IMR-90 (cell line): ENCODE measurements around the gene TCF7L1. TPM values are rescaled to one million over a fixed set of nuclear protein-coding genes. Genes with fewer than 3 reads are reported as not detected.

Source experiments
- ATAC-seq: fragments of 200-7000 bp; cut with Tn5 transposase; 2 replicates; pipeline ENCODE4 v1.9.1; 2020; ENCODE audit warnings: low read depth, mild to moderate bottlenecking, moderate library complexity
- BruUV-seq: library from RNA; stranded (reverse); fragments of 400-500 nt; replicated peaks from 2 replicates; lab custom pipeline; 2021; lab: Mats Ljungman, UMichigan
- CTCF ChIA-PET: fragments of 300-600 bp; formaldehyde crosslinking; extraction: SDS; loops from one replicate; lab custom pipeline; 2021; ENCODE audit warnings: antibody characterized with exemption; lab: Yijun Ruan, JAX
- POLR2A ChIA-PET: fragments of 300-600 bp; sonication (Branson Sonifier 250); formaldehyde crosslinking; loops from one replicate; lab custom pipeline; 2022; ENCODE audit warnings: antibody characterized with exemption; ENCODE audit not compliant: unreplicated experiment; lab: Charles Lee
- DNase-seq: peaks from one replicate; pipeline ENCODE4 v3.0.0; 2013
- H2AFZ ChIP-seq: replicated peaks from 2 replicates; pipeline ENCODE3; 2013; ENCODE audit warnings: low read length, mild to moderate bottlenecking; ENCODE audit not compliant: poor library complexity
- H2AK5ac ChIP-seq: 2 replicates; pipeline ENCODE4 v1.6.1; 2013; ENCODE audit warnings: low read depth, low read length, inconsistent platforms
- H2AK9ac ChIP-seq: replicated peaks from 2 replicates; pipeline ENCODE3; 2013; ENCODE audit warnings: mild to moderate bottlenecking, low read depth, low read length, moderate library complexity; ENCODE audit not compliant: poor library complexity
- H2BK120ac ChIP-seq: 2 replicates; pipeline ENCODE4 v1.6.1; 2013; ENCODE audit warnings: low read depth, low read length, inconsistent platforms
- H2BK15ac ChIP-seq: 3 replicates; pipeline ENCODE4 v1.6.1; 2013; ENCODE audit warnings: low read depth, low read length, inconsistent platforms
- H2BK20ac ChIP-seq: 2 replicates; pipeline ENCODE4 v1.6.1; 2013; ENCODE audit warnings: low read depth, mild to moderate bottlenecking, inconsistent platforms, low read length, moderate library complexity
- H2BK5ac ChIP-seq: 2 replicates; pipeline ENCODE4 v1.6.1; 2013; ENCODE audit warnings: mild to moderate bottlenecking, low read depth, low read length, inconsistent platforms; ENCODE audit not compliant: poor library complexity, severe bottlenecking
- H3K14ac ChIP-seq: replicated peaks from 2 replicates; pipeline ENCODE4 v1.6.1; 2013; ENCODE audit warnings: low read depth, low read length, inconsistent platforms
- H3K18ac ChIP-seq: 2 replicates; pipeline ENCODE4 v1.6.1; 2013; ENCODE audit warnings: low read depth, low read length, control low read depth
- H3K23ac ChIP-seq: 2 replicates; pipeline ENCODE4 v1.6.1; 2013; ENCODE audit warnings: low read depth, low read length, inconsistent platforms
- H3K27ac ChIP-seq: 2 replicates; pipeline ENCODE4 v1.5.1; 2013; ENCODE audit warnings: mild to moderate bottlenecking, control low read depth, low read length; ENCODE audit not compliant: insufficient read depth
- H3K27me3 ChIP-seq: 2 replicates; pipeline ENCODE4 v1.6.1; 2013; ENCODE audit warnings: low read length; ENCODE audit not compliant: control insufficient read depth, insufficient read depth
- H3K36me3 ChIP-seq: 2 replicates; pipeline ENCODE4 v1.6.1; 2013; ENCODE audit warnings: low read length, mixed read lengths; ENCODE audit not compliant: control insufficient read depth, insufficient read depth
- H3K4ac ChIP-seq: 2 replicates; pipeline ENCODE4 v1.6.1; 2013; ENCODE audit warnings: low read depth, low read length, inconsistent platforms
- H3K4me1 ChIP-seq: 2 replicates; pipeline ENCODE4 v1.6.1; 2013; ENCODE audit warnings: low read length, mixed read lengths; ENCODE audit not compliant: control insufficient read depth, insufficient read depth
- H3K4me2 ChIP-seq: 2 replicates; pipeline ENCODE4 v1.6.1; 2013; ENCODE audit warnings: low read depth, mild to moderate bottlenecking, control low read depth, low read length, moderate library complexity
- H3K4me3 ChIP-seq: 2 replicates; pipeline ENCODE4 v1.5.1; 2013; ENCODE audit warnings: low read depth, mild to moderate bottlenecking, control low read depth, low read length, moderate library complexity; ENCODE audit not compliant: insufficient read depth
- H3K56ac ChIP-seq: 2 replicates; pipeline ENCODE4 v1.6.1; 2013; ENCODE audit warnings: low read length, inconsistent platforms; ENCODE audit not compliant: insufficient read depth; ENCODE audit errors: extremely low read depth
- H3K79me1 ChIP-seq, 2 experiments: 2 replicates each; pipeline ENCODE4 v1.6.1; 2013; ENCODE audit warnings: low read length in 2 of 2, inconsistent platforms in 1 of 2, low read depth in 1 of 2
- H3K9ac ChIP-seq: 2 replicates; pipeline ENCODE4 v1.6.1; 2013; ENCODE audit warnings: low read depth, low read length, control low read depth
- H3K9me1 ChIP-seq: 2 replicates; pipeline ENCODE4 v1.6.1; 2013; ENCODE audit warnings: low read length, inconsistent platforms; ENCODE audit not compliant: insufficient read depth
- H3K9me3 ChIP-seq: 2 replicates; pipeline ENCODE4 v1.6.1; 2013; ENCODE audit warnings: low read length; ENCODE audit not compliant: control insufficient read depth, insufficient read depth
- H4K20me1 ChIP-seq: 2 replicates; pipeline ENCODE4 v1.6.1; 2013; ENCODE audit warnings: low read length, inconsistent platforms; ENCODE audit not compliant: insufficient read depth
- H4K5ac ChIP-seq: 2 replicates; pipeline ENCODE4 v1.6.1; 2013; ENCODE audit warnings: mild to moderate bottlenecking, low read depth, low read length, control low read depth
- H4K8ac ChIP-seq, 2 experiments: 2 replicates each; pipeline ENCODE4 v1.6.1; 2013; ENCODE audit warnings: low read depth in 2 of 2, low read length in 2 of 2, control low read depth in 1 of 2, inconsistent platforms in 1 of 2
- H4K91ac ChIP-seq: 2 replicates; pipeline ENCODE4 v1.6.1; 2013; ENCODE audit warnings: low read depth, low read length, inconsistent platforms; ENCODE audit not compliant: insufficient read depth
- BHLHE40 ChIP-seq: fragments of 150-350 bp; IDR thresholded peaks from 2 replicates; pipeline ENCODE4 v1.6.1; 2016; ENCODE audit warnings: mild to moderate bottlenecking, low read depth, low read length
- CEBPB ChIP-seq: IDR thresholded peaks from 2 replicates; pipeline ENCODE4 v1.6.1; 2012; ENCODE audit warnings: low read depth, low read length, improper control_type of control experiment
- CHD1 ChIP-seq: IDR thresholded peaks from 2 replicates; pipeline ENCODE4 v1.6.1; 2012; ENCODE audit warnings: low read depth, low read length, improper control_type of control experiment
- CTCF ChIP-seq: conservative IDR thresholded peaks from 2 replicates; pipeline ENCODE4 v1.5.1; 2012; ENCODE audit warnings: mild to moderate bottlenecking, low read depth, low read length, improper control_type of control experiment
- FOS ChIP-seq: fragments of 150-350 bp; IDR thresholded peaks from 2 replicates; pipeline ENCODE4 v1.6.1; 2016; ENCODE audit warnings: low read depth, low read length
- MAFK ChIP-seq: IDR thresholded peaks from 2 replicates; pipeline ENCODE4 v1.6.1; 2012; ENCODE audit warnings: low read depth, low read length, improper control_type of control experiment
- MAZ ChIP-seq: IDR thresholded peaks from 2 replicates; pipeline ENCODE4 v1.6.1; 2012; ENCODE audit warnings: low read depth, mild to moderate bottlenecking, low read length, improper control_type of control experiment, moderate library complexity, borderline replicate concordance
- NFE2L2 ChIP-seq: fragments of 150-350 bp; IDR thresholded peaks from 2 replicates; pipeline ENCODE4 v1.6.1; 2016; ENCODE audit warnings: low read depth, mild to moderate bottlenecking, low read length
- POLR2A ChIP-seq: IDR thresholded peaks from 2 replicates; pipeline ENCODE4 v1.6.1; 2012; ENCODE audit warnings: mild to moderate bottlenecking, low read depth, low read length
- WGBS, 2 experiments: methylation state at CpG; one replicate each; pipeline versions ENCODE4 v1.1.5 to v1.1.7; 2013; ENCODE audit warnings: missing lambda C conversion rate in 2 of 2; ENCODE audit not compliant: insufficient read length in 1 of 2; ENCODE audit errors: extremely low coverage in 2 of 2; 5-methylcytosine and 5-hydroxymethylcytosine counted together
- dilution Hi-C: fragments of 300-500 bp; cut with HindIII; formaldehyde crosslinking; loops from one replicate; pipeline ENCODE4 v1.14.3; 2018; ENCODE audit warnings: low sequenced_read_pairs; ENCODE audit not compliant: unreplicated experiment
- in situ Hi-C: fragments of 300-500 bp; cut with MboI; formaldehyde crosslinking; loops from 3 replicates; pipeline ENCODE4 v1.14.3; 2019; ENCODE audit warnings: low sequenced_read_pairs, inconsistent platforms, mixed read lengths
- intact Hi-C: fragments of 100-400 bp; cut with micrococcal nuclease; formaldehyde crosslinking; loops from 2 replicates; pipeline ENCODE4 v1.10.0; 2022
- polyA plus RNA-seq, 3 experiments: library from polyadenylated mRNA; depleted of rRNA; stranded (reverse); fragments of >200 nt; gene quantifications; 2 replicates each; pipeline ENCODE4 v1.2.3, GENCODE V29; 2012; ENCODE audit warnings: low replicate concordance in 1 of 3
- total RNA-seq: library from RNA; depleted of rRNA; stranded (reverse); fragments of >200 nt; gene quantifications from 2 replicates; pipeline ENCODE4 v1.2.3, GENCODE V29; 2012

The TCF7L1 gene
- total and polyA plus RNA-seq, 2 of the 4 experiments (the other 2 are of a cell fraction), result 0.72 to 11.1 TPM

GRCh38 chr2:85135660-85135914 is 2.4 kb downstream of the TCF7L1 start:
- dilution Hi-C loops (no loop called here), intact Hi-C loops (no loop called here), in situ Hi-C loops (no loop called here)
- Histone ChIP-seq H4K8ac (no peak overlapping the region), H3K4me2 (no peak overlapping the region; the same call in 1 of the 2 replicates), H2AK9ac (no peak overlapping the region), H2BK20ac (no peak overlapping the region), H3K4ac (no peak overlapping the region), H4K5ac (no peak overlapping the region), H3K4me3 (no peak overlapping the region), H2BK120ac (no peak overlapping the region), H4K91ac (no peak overlapping the region), H3K27ac (no peak overlapping the region), H3K79me1 (peaks cover 35 to 67% of the 10 kb centered on the region in 2 experiments), H3K14ac (peak overlapping the region; percentile 77; the same call in 1 of the 2 replicates), H3K36me3 (peaks cover 12% of the 10 kb centered on the region), H3K23ac (peak overlapping the region; percentile 55; the same call in 1 of the 2 replicates), H3K4me1 (peaks cover 11% of the 10 kb centered on the region), H4K20me1 (peaks cover 44% of the 10 kb centered on the region), H3K18ac (no peak overlapping the region), H3K9me3 (no peaks in the 10 kb centered on the region), H2BK15ac (no peak overlapping the region), H2AK5ac (peak overlapping the region; percentile 62; the same call in 1 of the 2 replicates), H3K9me1 (peaks cover 7% of the 10 kb centered on the region; the same call in 1 of the 2 replicates), H2AFZ (no peak overlapping the region), H3K56ac (no peak overlapping the region), H3K9ac (no peak overlapping the region), H3K27me3 (no peaks in the 10 kb centered on the region), H2BK5ac (no peak overlapping the region)
- ChIA-PET POLR2A (no interaction called here), CTCF (no interaction called here)
- no peak for DNase-seq
- ATAC-seq, result no peak
- no peak for TF ChIP-seq CTCF
- no peak for TF ChIP-seq CHD1
- TF ChIP-seq MAFK, result no peak
- no peak for TF ChIP-seq MAZ
- TF ChIP-seq NFE2L2, result no peak
- no peak for TF ChIP-seq FOS
- TF ChIP-seq CEBPB, result no peak
- TF ChIP-seq BHLHE40, result no peak
- no peak for TF ChIP-seq POLR2A
- no TSS peak for BruUV-seq
- no CpG with 5 or more reads among the region's 4 CpGs for WGBS, 2 experiments
